Stimulated activated naive CD4-positive, alpha-beta T cell treated with Interleukin-2 at 50 U/mL for 16 hours (primary cell): ENCODE data around the gene NARF.
"Not testable (repeated sequence)": the region's sequence is repeated elsewhere in the genome, so short reads cannot be mapped to it uniquely, and the experiment has no call there.

ENCODE experiments used
- DNase-seq: peaks from one replicate; lab custom pipeline; 2025; lab: John Stamatoyannopoulos, UW

Gene NARF

GRCh38 chr17:82536512-82537201 is 78.1 kb downstream of the NARF start:
- DNase-seq, result no peak

GRCh38 chr17:82537228-82537627 is 78.7 kb downstream of the NARF start:
- DNase-seq, result not testable (repeated sequence)

- DNase-seq, result not testable (repeated sequence)
Observed at GRCh38 chr17:82539076-82539475, 80.5 kb downstream of the NARF start.
